Natural killer cell (primary cell): ENCODE measurements around the gene MPC1L. TPM values are rescaled to one million over a fixed set of nuclear protein-coding genes. Genes with fewer than 3 reads are reported as not detected.
A peak's percentile ranks its signal among the peaks of the same experiment; 100 is the strongest.
"Not testable (repeated sequence)": the region's sequence is repeated elsewhere in the genome, so short reads cannot be mapped to it uniquely, and the experiment has no call there.

Experiments
- ATAC-seq, 3 donors: fragments of 150-1000 bp in 2 of 3; fragments of 200-7000 bp in 1 of 3; cut with Tn5 transposase; 1 replicate in 1 of 3; 2 replicates in 2 of 3; pipeline ENCODE4 v1.10.0; 2021; ENCODE audit warnings: mild to moderate bottlenecking in 2 of 3, moderate library complexity in 2 of 3
- DNase-seq, 2 donors: peaks; one replicate each; pipeline versions ENCODE4 v3.0.0 to v3.0.0-alpha.2; 2013 to 2021; ENCODE audit warnings: mixed read lengths in 1 of 2
- H3K27ac ChIP-seq: one replicate; pipeline ENCODE4 v1.5.1; 2013; ENCODE audit warnings: mild to moderate bottlenecking, low read length
- H3K27me3 ChIP-seq: one replicate; pipeline ENCODE4 v1.6.1; 2013; ENCODE audit warnings: low read length; ENCODE audit not compliant: control insufficient read depth, insufficient read depth
- H3K36me3 ChIP-seq: one replicate; pipeline ENCODE4 v1.6.1; 2013; ENCODE audit warnings: low read length; ENCODE audit not compliant: control insufficient read depth, insufficient read depth
- H3K4me1 ChIP-seq: one replicate; pipeline ENCODE4 v1.6.1; 2013; ENCODE audit warnings: low read length; ENCODE audit not compliant: control insufficient read depth, insufficient read depth
- H3K4me3 ChIP-seq: one replicate; pipeline ENCODE4 v1.5.1; 2013; ENCODE audit warnings: low read length
- H3K9me3 ChIP-seq: one replicate; pipeline ENCODE4 v1.6.1; 2013; ENCODE audit warnings: low read length; ENCODE audit not compliant: control insufficient read depth, insufficient read depth
- H3K27ac Mint-ChIP-seq, 2 donors: one replicate each; pipeline ENCODE4 v1.8.0; 2022; ENCODE audit warnings: mild to moderate bottlenecking in 2 of 2, mixed read lengths in 2 of 2, moderate library complexity in 1 of 2
- H3K27me3 Mint-ChIP-seq, 2 donors: one replicate each; pipeline ENCODE4 v1.8.0; 2022; ENCODE audit warnings: low read depth in 2 of 2, mixed read lengths in 2 of 2
- H3K36me3 Mint-ChIP-seq: one replicate; pipeline ENCODE4 v1.8.0; 2022; ENCODE audit warnings: mixed read lengths
- H3K4me1 Mint-ChIP-seq, 2 donors: one replicate each; pipeline ENCODE4 v1.8.0; 2022; ENCODE audit warnings: mixed read lengths in 2 of 2
- H3K4me3 Mint-ChIP-seq: one replicate; pipeline ENCODE4 v1.8.0; 2022; ENCODE audit warnings: mild to moderate bottlenecking, moderate library complexity, mixed read lengths
- H3K9me3 Mint-ChIP-seq, 2 donors: one replicate each; pipeline ENCODE4 v1.8.0; 2022; ENCODE audit warnings: mixed read lengths in 2 of 2
- WGBS: methylation state at CpG from one replicate; pipeline ENCODE4 v1.1.7; 2013; ENCODE audit warnings: missing lambda C conversion rate; ENCODE audit not compliant: insufficient coverage; 5-methylcytosine and 5-hydroxymethylcytosine counted together
- intact Hi-C: fragments of 100-400 bp; cut with micrococcal nuclease; formaldehyde crosslinking; loops from one replicate; pipeline ENCODE4 v1.14.2; 2022
- total RNA-seq, 4 donors: library from RNA; stranded (reverse); fragments of 120-200 nt in 1 of 4; gene quantifications; one replicate each; pipeline versions ENCODE4 v1.2.3 to v1.2.4, GENCODE V29; 2013 to 2022
- TF ChIP-seq, protein P1 (sequence below): fragments of 200-600 bp; IDR thresholded peaks from one replicate; pipeline ENCODE4 v1.8.0; 2022; ENCODE audit warnings: antibody characterized with exemption

The MPC1L gene
- total RNA-seq, 3 donors from 2014 or later (not counting 1 experiment from before 2014, with no cell fraction given): not detected

DNA sequence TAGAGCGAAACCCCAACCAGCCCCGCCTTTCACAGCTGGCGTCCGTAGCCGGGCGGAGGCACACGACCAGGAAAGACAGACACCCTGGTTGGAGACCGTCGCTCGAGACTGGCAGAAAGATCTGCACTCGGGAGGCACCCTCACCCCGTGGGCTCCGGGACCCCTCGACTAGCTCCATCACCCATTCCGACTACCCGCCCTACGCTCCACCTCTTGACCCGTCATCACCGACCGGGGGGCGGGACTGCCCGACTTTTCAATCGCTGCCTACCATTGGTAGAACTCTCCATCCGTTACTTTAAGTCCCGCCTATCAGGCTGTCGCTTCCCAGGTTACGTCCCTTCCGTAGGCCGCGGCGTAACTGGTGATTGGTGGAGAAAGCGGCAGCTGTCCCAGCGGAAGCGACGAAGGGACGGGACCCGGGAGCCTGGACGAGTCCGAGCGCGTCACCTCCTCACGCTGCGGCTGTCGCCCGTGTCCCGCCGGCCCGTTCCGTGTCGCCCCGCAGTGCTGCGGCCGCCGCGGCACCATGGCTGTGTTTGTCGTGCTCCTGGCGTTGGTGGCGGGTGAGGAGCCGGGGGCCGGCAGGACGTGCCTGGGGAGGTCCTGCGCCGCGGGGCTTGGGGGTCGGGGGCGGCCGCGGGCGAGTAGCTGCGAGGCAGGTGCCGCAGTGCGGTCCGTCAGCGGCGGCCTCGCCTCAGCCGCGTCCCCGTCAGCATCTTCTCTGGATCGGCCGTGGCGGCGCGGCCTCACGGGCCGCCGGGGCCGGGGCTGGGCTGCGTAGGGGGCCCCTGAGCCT is 42.5 kb upstream of the MPC1L start, which contains the start of gene ATP6AP2:
ATP6AP2 (plus strand) TSS at position 434 of the 799 bp plus-strand sequence; CDS start at position 530, 96 bp downstream.
- Histone ChIP-seq H3K9me3 (no peaks in the 10 kb centered on the region), H3K27ac (peak within 1 kb of the TSS; percentile 90), H3K4me3 (peak within 1 kb of the TSS; percentile 69), H3K4me1 (peaks cover 20% of the 10 kb centered on the region), H3K27me3 (no peaks in the 10 kb centered on the region), H3K36me3 (no peaks in the 10 kb centered on the region)
- TF ChIP-seq, protein P1, sequence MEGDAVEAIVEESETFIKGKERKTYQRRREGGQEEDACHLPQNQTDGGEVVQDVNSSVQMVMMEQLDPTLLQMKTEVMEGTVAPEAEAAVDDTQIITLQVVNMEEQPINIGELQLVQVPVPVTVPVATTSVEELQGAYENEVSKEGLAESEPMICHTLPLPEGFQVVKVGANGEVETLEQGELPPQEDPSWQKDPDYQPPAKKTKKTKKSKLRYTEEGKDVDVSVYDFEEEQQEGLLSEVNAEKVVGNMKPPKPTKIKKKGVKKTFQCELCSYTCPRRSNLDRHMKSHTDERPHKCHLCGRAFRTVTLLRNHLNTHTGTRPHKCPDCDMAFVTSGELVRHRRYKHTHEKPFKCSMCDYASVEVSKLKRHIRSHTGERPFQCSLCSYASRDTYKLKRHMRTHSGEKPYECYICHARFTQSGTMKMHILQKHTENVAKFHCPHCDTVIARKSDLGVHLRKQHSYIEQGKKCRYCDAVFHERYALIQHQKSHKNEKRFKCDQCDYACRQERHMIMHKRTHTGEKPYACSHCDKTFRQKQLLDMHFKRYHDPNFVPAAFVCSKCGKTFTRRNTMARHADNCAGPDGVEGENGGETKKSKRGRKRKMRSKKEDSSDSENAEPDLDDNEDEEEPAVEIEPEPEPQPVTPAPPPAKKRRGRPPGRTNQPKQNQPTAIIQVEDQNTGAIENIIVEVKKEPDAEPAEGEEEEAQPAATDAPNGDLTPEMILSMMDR: no peak
- WGBS: under 1% methylated on average over 87 of the region's 89 CpGs
- H3K27me3 Mint-ChIP-seq: peaks cover 0 to 6% of the 10 kb centered on the region in 2 donors
- H3K4me3 Mint-ChIP-seq: peak within 1 kb of the TSS; percentile 93
- peak within 1 kb of the TSS; percentile 95 to 98 for H3K27ac Mint-ChIP-seq
- peaks cover 11 to 29% of the 10 kb centered on the region in 2 donors for H3K4me1 Mint-ChIP-seq
- DNase-seq (peak; percentile 81 to 94), ATAC-seq (peak; percentile 92 to 97 (median 93))
- H3K9me3 Mint-ChIP-seq: no peaks in the 10 kb centered on the region
- no peaks in the 10 kb centered on the region for H3K36me3 Mint-ChIP-seq
- intact Hi-C loops: loop anchor here (1.0 to 2.0 kb wide), 2 partner anchors 67 to 156 kb away; partner anchors contain the start of gene CXorf38

DNA sequence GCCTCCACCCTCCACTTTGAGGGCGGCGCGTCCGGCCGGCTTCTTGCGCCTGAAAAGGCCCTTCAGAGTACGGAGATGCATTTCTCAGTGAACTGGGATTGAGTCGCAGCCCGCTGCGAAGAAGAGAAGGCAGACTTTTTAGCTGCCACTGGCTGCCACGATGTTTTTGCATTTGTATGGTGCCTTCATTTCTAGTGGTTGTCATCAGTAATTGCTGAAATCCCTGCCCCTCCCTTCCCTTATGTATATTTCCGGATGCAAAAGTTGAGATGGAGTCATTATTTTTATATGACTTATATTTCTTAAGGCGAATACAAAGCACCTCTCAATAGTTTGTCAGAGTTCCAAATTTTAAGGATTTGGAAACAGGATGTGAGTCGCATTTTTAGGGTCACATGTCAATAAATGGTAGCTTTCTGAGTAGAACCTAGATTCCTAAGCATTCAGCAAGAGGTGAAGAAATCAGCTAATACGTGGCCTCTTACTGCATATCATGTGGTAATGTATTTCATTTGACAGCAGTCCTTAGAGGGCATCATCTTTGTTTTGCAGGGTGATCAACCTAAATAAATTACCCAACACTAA is 41.8 kb upstream of the MPC1L start:
- TF ChIP-seq, protein P1: no peak

GRCh38 chrX:40582178-40582577 is 41.0 kb upstream of the MPC1L start:
- H3K4me3 ChIP-seq, H3K27me3 ChIP-seq, H3K27ac Mint-ChIP-seq, ATAC-seq, DNase-seq, H3K36me3 ChIP-seq, H3K36me3 Mint-ChIP-seq, H3K27me3 Mint-ChIP-seq, H3K9me3 ChIP-seq, H3K9me3 Mint-ChIP-seq, intact Hi-C loops, H3K27ac ChIP-seq: not testable (repeated sequence)
- Mint-ChIP-seq H3K4me1 (peaks cover 17 to 37% of the 10 kb centered on the region in 2 donors), H3K4me3 (peak overlapping the region; percentile 80)
- WGBS: 95% methylated on average over 8 of the region's 13 CpGs
- H3K4me1 ChIP-seq: peaks cover 20% of the 10 kb centered on the region

More for the DNA sequence above, 41.8 kb upstream of the MPC1L start:
- Histone ChIP-seq H3K9me3 (no peaks in the 10 kb centered on the region), H3K36me3 (no peaks in the 10 kb centered on the region), H3K4me1 (peaks cover 20% of the 10 kb centered on the region), H3K4me3 (peak overlapping the region; percentile 57), H3K27ac (peak overlapping the region; percentile 90), H3K27me3 (no peaks in the 10 kb centered on the region)
- no peaks in the 10 kb centered on the region for H3K9me3 Mint-ChIP-seq
- H3K4me1 Mint-ChIP-seq: peaks cover 17 to 36% of the 10 kb centered on the region in 2 donors
- peaks cover 0 to 6% of the 10 kb centered on the region in 2 donors for H3K27me3 Mint-ChIP-seq
- WGBS: 2% methylated on average over 12 of the region's 15 CpGs
- peak in 1 of 2 donors; percentile 59 for DNase-seq
- no peaks in the 10 kb centered on the region for H3K36me3 Mint-ChIP-seq
- ATAC-seq: peak in 2 of 3 donors; percentile 3 to 6
- intact Hi-C loops: loop anchor here (2.0 kb wide), 1 partner anchor 155 kb away; no protein-coding TSS in a partner anchor
- H3K27ac Mint-ChIP-seq: peak overlapping the region; percentile 95 to 98
- H3K4me3 Mint-ChIP-seq: peak overlapping the region; percentile 80

DNA sequence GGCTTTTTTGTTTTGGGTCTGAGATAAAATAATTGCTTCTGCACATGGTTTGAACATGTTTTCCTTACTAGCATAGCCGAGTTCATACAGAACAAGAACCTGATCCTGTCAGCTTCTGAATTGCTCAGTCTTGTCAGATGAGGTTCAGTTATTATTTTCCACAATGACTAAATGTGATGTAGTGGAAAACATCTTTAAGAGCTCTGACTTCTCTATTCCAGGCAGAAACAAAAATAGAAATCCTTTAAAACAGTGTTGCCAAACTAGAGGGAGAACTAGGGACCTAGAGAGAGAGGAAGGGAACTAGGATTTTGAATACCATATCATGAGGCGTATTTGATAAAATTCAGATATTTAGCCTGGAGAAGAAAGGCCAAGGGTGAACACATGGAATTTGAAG is 40.4 kb upstream of the MPC1L start:
- H3K4me1 Mint-ChIP-seq: peaks cover 17 to 37% of the 10 kb centered on the region in 2 donors
- intact Hi-C loops: no loop called here
- Histone ChIP-seq H3K27ac (no peak overlapping the region), H3K4me1 (peaks cover 17% of the 10 kb centered on the region), H3K4me3 (no peak overlapping the region), H3K27me3 (no peaks in the 10 kb centered on the region), H3K9me3 (no peaks in the 10 kb centered on the region), H3K36me3 (no peaks in the 10 kb centered on the region)
- H3K4me3 Mint-ChIP-seq: peak overlapping the region; percentile 54
- DNase-seq (no peak), ATAC-seq (no peak)
- no peaks in the 10 kb centered on the region for H3K36me3 Mint-ChIP-seq
- no peaks in the 10 kb centered on the region for H3K9me3 Mint-ChIP-seq
- H3K27ac Mint-ChIP-seq: peak overlapping the region in 1 of 2 donors; percentile 32
- TF ChIP-seq, protein P1: no peak
- 100% methylated on average over 1 of the region's 2 CpGs for WGBS
- peaks cover 0 to 6% of the 10 kb centered on the region in 2 donors for H3K27me3 Mint-ChIP-seq

DNA sequence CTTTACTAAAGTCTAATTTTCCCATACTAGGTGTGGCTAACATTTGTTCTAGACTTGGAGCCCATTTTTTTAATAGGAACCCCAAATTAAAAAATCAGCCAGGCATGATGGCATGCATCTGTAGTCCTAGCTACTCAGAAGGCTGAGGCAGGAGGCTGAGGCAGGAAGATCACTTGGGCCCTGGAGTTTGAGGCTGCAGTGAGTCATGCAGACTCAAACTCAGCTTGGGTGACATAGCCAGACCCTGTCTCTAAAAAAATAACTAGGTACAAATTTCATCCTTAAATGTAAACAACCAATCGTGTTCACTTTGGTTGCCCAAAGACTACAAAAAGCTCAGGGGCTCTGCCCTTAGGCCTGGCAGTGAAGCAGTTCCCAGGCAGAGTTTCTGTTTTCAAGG is 35.6 kb upstream of the MPC1L start:
- H3K36me3 Mint-ChIP-seq, H3K9me3 ChIP-seq, H3K27ac ChIP-seq, DNase-seq, H3K27me3 Mint-ChIP-seq, H3K36me3 ChIP-seq, H3K27ac Mint-ChIP-seq, H3K9me3 Mint-ChIP-seq, ATAC-seq, H3K27me3 ChIP-seq, intact Hi-C loops, H3K4me3 Mint-ChIP-seq, H3K4me3 ChIP-seq, H3K4me1 ChIP-seq: not testable (repeated sequence)
- WGBS: no CpG with 5 or more reads among the region's 1 CpG
- H3K4me1 Mint-ChIP-seq: peaks cover 10 to 27% of the 10 kb centered on the region in 2 donors
